IPS-18c (cell line): ENCODE data around the gene PKP1.

Experiments used
- H3K4me3 ChIP-seq: 2 replicates; pipeline ENCODE4 v1.7.0; 2013; ENCODE audit warnings: low read depth, mild to moderate bottlenecking, low read length, moderate library complexity; ENCODE audit not compliant: insufficient read depth
- H3K9me3 ChIP-seq: one replicate; pipeline ENCODE4 v1.6.1; 2013; ENCODE audit warnings: mild to moderate bottlenecking, low read length, moderate library complexity; ENCODE audit not compliant: control insufficient read depth, insufficient read depth

Gene PKP1

GRCh38 chr1:201331166-201331565, 47.9 kb downstream of the PKP1 start:
- Histone ChIP-seq H3K9me3 (no peaks in the 10 kb centered on the region), H3K4me3 (no peak overlapping the region)

- H3K9me3 ChIP-seq: no peaks in the 10 kb centered on the region
- H3K4me3 ChIP-seq: no peak overlapping the region
These were observed 48.7 kb downstream of the PKP1 start for GRCh38 chr1:201332021-201332420.

GRCh38 chr1:201332616-201333335, 49.5 kb downstream of the PKP1 start:
- Histone ChIP-seq H3K4me3 (no peak overlapping the region), H3K9me3 (no peaks in the 10 kb centered on the region)

GRCh38 chr1:201334325-201335173, 51.2 kb downstream of the PKP1 start:
- H3K4me3 ChIP-seq: no peak overlapping the region
- H3K9me3 ChIP-seq: peaks cover 2% of the 10 kb centered on the region

GRCh38 chr1:201335174-201335870, 52.0 kb downstream of the PKP1 start:
- no peak overlapping the region for H3K4me3 ChIP-seq
- peaks cover 2% of the 10 kb centered on the region for H3K9me3 ChIP-seq

GRCh38 chr1:201335901-201336300, 52.6 kb downstream of the PKP1 start:
- no peak overlapping the region for H3K4me3 ChIP-seq

GRCh38 chr1:201336711-201337450, 53.6 kb downstream of the PKP1 start:
- no peak overlapping the region for H3K4me3 ChIP-seq
- H3K9me3 ChIP-seq: peaks cover 2% of the 10 kb centered on the region

More at GRCh38 chr1:201335901-201336300, 52.6 kb downstream of the PKP1 start:
- peaks cover 2% of the 10 kb centered on the region for H3K9me3 ChIP-seq

- no peak overlapping the region for H3K4me3 ChIP-seq
- H3K9me3 ChIP-seq: peaks cover 2% of the 10 kb centered on the region
These were observed 58.1 kb downstream of the PKP1 start for GRCh38 chr1:201341377-201341776.

- Histone ChIP-seq H3K9me3 (no peaks in the 10 kb centered on the region), H3K4me3 (no peak overlapping the region)
These were observed 61.1 kb downstream of the PKP1 start for GRCh38 chr1:201344206-201345080.

GRCh38 chr1:201345081-201345355, 61.7 kb downstream of the PKP1 start:
- H3K9me3 ChIP-seq: no peaks in the 10 kb centered on the region

GRCh38 chr1:201346337-201346939, 63.1 kb downstream of the PKP1 start:
- Histone ChIP-seq H3K9me3 (no peaks in the 10 kb centered on the region), H3K4me3 (no peak overlapping the region)

More at GRCh38 chr1:201345081-201345355, 61.7 kb downstream of the PKP1 start:
- no peak overlapping the region for H3K4me3 ChIP-seq

GRCh38 chr1:201346987-201347386, 63.7 kb downstream of the PKP1 start:
- Histone ChIP-seq H3K9me3 (no peaks in the 10 kb centered on the region), H3K4me3 (no peak overlapping the region)

GRCh38 chr1:201347498-201348210, 64.3 kb downstream of the PKP1 start:
- Histone ChIP-seq H3K4me3 (no peak overlapping the region), H3K9me3 (no peaks in the 10 kb centered on the region)

- Histone ChIP-seq H3K9me3 (no peaks in the 10 kb centered on the region), H3K4me3 (no peak overlapping the region)
These were observed 64.9 kb downstream of the PKP1 start for GRCh38 chr1:201348211-201348566.

GRCh38 chr1:201349092-201349491, 65.8 kb downstream of the PKP1 start:
- H3K4me3 ChIP-seq: no peak overlapping the region
- peaks cover 2% of the 10 kb centered on the region for H3K9me3 ChIP-seq

GRCh38 chr1:201350361-201350725, 67.0 kb downstream of the PKP1 start:
- Histone ChIP-seq H3K4me3 (no peak overlapping the region), H3K9me3 (peaks cover 2% of the 10 kb centered on the region)
